Ureter (tissue), 1 donor: ENCODE results near the gene ZFY. TPM values are rescaled to one million over a fixed set of nuclear protein-coding genes. Genes with fewer than 3 reads are reported as not detected.
"Not testable (repeated sequence)": the region's sequence is repeated elsewhere in the genome, so short reads cannot be mapped to it uniquely, and the experiment has no call there.

Source experiments
- DNase-seq: peaks from one replicate; pipeline ENCODE4 v3.0.0-alpha.2; 2020; ENCODE audit warnings: low spot score
- total RNA-seq: library from RNA; stranded (reverse); gene quantifications from one replicate; pipeline ENCODE4 v1.2.4, GENCODE V29; 2023
- donor health status: DM: yes; HTN: yes; CAD: no.

ZFY gene
- total RNA-seq, 1 donor from 2014 or later = not detected

DNA sequence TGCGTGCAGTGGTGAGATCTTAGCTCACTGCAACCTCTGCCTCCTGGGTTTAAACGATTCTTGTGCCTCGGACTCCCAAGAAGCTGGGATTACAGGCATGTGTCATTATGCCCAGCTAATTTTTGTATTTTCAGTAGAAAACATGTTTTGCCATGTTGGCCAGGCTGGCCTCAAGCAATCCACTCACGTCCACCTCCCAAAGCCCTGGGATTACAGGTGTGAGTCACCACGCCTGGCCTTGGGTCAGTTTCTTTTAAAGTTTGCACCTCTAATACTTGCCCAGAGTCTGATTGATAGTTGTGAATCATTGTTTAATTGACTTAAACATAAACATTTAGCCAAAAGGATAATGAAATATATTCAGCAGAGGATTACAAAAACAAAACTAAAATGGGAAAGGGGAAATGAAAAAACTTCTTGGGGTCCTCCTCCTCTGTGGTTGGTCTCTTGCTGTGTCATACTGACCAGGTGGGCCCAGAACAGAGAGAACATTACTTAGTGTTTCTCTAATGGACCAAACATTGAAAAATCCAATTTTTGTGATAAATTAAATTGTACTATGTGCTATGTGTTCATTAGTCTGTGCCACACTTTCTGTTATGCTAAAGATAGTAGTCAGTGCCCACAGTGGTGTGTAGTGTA, 38.0 kb downstream of the ZFY start:
- no peak for DNase-seq

DNA sequence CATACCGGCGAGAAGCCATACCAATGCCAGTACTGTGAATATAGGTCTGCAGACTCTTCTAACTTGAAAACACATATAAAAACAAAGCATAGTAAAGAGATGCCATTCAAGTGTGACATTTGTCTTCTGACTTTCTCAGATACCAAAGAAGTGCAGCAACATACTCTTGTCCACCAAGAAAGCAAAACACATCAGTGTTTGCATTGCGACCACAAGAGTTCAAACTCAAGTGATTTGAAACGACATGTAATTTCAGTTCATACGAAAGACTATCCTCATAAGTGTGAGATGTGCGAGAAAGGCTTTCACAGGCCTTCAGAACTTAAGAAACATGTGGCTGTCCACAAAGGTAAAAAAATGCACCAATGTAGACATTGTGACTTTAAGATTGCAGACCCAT, 44.1 kb downstream of the ZFY start:
- no peak for DNase-seq

DNA sequence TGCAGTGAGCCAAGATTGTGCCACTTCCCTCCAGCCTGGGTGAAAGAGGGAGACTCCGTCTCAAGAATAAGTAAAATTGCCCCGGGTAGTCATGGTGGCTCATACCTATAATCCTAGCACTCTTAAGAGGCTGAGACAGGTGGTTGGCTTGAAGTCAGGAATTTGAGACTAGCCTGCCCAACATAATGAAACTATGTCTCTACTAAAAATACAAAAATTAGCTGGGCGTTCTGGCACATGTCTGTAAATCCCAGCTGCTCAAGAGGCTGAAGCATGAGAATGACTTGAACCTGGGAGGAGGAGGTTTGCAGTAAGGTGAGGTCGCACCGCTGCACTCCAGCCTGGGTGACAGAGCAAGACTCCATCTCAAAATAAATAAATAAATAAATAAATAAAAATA, 49.3 kb downstream of the ZFY start:
- DNase-seq = no peak

DNA sequence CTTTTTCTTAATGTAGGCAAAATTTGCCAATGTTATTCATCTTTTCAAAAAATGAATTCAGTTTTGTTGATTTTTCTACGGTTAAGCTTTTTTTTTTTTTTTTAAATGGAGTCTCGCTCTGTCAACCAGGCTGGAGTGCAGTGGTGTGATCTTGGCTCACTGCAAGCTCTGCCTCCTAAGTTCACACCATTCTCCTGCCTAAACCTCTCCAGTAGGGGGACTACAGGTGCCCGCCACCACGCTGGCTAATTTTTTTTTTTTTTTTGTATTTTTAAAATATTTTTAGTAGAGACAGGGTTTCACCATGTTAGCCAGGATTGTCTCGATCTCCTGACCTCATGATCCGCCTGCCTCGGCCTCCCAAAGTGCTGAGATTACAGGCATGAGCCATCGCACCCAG, 52.0 kb downstream of the ZFY start:
- not testable (repeated sequence) for DNase-seq

DNA sequence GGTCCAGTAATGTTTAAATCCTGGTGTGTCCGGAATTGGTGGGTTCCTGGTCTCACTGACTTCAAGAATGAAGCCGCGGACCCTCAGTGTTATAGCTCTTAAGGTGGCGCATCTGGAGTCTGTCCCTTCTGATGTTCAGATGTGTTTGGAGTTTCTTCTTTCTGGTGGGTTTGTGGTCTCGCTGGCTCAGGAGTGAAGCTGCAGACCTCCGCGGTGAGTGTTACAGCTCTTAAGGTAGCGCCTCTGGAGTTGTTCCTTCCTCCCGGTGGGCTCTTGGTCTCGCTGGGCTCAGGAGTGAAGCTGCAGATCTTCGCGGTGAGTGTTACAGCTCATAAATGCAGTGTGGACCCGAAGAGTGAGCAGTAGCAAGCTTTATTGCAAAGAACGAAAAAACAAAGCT, 62.2 kb downstream of the ZFY start:
- DNase-seq = not testable (repeated sequence)

DNA sequence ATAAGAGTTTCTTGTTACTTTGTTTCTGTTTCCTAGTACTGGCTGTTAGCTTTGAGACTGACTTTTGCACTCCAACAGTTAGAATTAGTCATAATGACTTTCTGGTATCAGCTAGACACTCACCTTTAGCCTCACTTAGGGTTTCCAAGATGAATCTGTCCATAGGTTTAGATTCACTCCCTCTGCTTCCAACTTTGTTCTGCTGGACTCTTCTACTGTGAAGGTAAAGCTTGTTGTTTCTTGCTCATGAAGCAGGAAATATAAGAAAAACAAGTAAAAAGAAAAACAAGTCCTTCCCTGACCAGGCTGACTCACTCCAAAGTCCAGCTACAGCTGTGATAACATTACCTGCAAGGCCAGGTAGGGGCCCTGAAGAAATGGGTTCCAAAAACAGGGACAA, 67.0 kb downstream of the ZFY start:
- DNase-seq = no peak

DNA sequence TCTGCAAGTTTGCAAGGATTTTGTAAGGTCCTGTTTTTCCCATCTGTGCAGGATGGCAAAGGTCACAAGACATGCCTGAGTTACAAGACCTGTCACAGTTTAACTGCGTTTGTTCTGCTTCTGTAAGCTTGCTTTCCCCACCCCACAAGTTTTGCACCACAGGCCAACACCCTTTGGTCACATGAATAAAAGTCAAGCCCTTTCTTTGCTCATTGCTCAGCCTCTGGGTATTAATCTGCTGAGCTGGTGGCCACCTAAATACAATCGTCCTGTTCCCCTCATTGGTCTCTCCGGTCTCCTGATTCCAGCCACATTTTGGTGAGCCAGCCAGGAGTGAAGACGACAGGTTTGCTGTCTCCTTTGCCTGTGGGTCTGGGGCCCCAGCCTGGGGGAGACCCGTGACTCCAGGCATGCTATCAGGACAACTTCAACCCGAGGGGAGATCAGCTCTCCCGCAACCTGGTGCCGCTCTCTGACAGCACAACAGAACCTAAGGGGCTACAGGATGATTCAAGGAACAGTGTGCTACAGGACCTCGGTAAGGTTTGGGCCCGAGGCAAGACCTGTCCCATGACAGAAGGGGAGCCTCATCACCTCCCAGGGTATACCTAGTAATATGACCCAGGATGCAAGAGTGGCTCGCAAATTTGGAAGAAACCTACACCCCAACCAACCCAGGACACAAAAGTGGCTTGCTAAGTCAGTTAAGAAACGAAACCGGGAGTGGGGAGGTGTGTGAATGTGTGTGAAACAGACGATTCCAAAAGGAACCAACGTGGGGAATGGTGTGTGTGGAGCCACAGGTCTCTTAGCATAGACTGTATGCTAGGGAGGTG, 67.7 kb downstream of the ZFY start:
- no peak for DNase-seq

DNA sequence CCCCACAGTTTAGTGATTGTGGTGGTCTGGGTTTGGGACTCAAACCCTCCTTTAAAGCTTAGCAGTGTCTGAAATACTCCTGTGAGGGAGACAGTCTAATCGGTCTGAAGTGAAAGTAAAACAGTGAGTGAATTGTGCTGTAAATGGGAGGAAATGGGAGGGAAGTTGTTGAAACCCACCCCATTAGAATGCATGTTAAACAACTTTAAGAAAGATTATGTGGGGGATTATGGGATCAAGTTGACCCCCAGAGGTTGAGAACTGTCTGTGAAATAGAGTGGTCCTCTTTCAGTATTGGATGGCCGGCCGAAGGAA, 68.3 kb downstream of the ZFY start:
- no peak for DNase-seq

DNA sequence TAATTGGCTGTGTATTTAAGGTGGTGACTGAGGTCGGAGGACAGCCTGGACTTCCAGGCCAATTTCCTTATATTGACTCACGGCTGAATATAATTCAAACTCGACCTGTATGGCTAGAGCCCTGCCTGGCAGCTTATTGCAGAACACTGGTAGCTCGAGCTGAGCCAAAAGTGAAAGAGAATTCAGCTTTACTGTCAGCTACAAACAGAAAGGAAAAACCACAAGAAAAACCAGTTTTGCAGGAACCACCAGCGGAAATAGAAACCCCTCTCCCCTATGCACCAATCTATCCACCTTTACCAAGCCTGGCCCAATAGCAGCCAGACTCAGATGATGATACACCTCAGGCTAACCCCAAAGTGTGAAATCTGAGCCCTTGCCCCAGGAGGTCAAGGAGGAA, 68.7 kb downstream of the ZFY start:
- DNase-seq = no peak

DNA sequence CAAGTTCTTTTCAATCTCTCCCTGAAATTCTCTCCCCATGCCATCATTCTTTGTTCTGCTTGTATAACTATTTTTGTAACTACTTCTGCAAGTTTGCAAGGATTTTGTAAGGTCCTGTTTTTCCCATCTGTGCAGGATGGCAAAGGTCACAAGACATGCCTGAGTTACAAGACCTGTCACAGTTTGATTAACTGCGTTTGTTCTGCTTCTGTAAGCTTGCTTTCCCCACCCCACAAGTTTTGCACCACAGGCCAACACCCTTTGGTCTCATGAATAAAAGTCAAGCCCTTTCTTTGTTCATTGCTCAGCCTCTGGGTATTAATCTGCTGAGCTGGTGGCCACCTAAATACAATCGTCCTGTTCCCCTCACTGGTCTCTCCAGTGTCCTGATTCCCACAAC, 70.8 kb downstream of the ZFY start:
- not testable (repeated sequence) for DNase-seq

DNA sequence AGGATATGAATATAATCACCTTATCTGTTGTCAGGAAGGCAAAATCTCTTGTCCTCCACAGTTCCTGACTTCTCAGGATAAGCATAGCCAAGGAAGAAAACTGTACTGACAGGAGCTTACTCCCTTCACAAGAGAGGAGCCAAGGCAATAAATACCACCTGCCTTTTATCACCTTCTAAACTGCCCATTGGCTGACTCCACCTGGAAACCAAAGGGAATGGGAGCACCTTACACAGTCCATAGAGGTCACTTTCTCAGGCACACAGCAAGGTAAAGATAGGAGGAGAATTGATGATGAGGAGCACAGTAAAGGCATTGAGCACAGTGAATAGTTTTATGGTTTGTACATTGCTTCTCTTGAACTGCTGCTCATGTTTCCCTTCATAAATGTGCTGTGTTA, 72.8 kb downstream of the ZFY start:
- DNase-seq = no peak

DNA sequence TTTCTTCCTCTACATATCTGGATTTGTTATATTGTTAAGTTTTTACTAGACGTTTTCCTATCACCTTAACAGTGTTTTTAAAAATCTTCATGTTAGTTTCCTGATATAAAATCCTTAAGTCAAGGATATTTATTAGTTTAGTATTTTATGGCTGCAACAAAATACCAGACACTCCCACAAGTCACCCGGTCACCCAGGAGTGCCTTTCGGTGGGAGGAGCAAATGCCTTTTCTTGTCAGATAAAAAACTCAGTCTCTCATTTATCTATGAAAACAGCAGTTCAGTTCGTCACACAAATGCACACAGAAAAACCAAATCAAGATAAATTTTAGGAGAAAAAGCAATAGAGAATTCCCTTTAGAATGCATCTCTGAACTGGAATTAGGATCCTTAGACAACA, 77.0 kb downstream of the ZFY start:
- no peak for DNase-seq

DNA sequence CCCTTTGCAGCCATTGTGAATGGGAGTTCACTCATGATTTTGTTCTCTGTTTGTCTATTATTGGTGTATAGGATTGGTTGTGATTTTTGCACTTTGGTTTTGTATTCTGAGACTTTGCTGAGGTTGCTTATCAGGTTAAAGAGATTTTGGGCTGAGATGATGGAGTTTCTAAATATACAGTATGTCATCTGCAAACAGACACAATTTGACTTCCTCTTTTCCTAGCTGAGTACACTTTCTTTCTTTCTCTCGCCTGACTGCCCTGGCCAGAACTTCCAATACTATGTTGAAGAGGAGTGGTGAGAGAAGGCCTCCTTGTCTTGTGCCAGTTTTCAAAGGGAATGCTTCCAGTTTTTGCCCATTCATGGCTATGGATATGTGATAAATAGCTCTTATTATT, 81.4 kb downstream of the ZFY start:
- DNase-seq = no peak

DNA sequence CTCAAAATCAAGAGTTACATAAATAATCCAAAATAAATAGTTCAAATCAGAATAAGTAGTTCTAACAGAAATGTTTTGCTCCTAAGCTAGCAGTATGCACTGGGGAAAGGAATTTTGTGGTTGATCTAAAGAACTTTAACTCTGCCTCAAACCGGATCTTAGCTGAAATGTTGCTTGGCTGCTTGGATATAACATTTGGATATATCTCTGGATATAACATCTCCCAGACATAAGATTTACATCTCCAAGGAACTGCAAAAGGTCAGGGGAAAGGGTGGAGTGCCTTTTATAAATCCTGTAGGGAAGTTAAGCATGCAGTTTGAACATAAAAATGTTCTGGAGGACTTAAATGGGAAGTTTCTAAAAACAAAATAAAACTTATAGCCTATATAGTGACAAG, 83.4 kb downstream of the ZFY start:
- no peak for DNase-seq

DNA sequence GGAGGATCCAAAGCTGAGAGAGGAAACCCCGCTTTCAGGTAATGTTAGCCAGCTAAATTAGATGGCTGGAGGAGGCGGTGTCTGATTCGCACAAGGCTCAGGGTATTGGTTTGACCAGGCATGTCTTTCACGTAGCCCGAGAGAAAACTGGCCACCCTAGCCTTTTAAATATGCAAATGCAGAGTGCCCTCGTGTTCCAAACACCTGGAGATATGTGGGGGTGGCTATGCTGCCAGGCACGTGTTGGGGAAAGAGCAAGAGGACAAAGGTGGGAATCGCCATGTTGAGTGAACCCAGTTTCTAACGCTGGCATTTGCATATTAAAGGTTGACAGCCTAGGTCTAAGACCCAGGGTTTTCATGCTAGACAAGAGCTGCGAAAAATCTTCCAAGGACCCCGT, 84.4 kb downstream of the ZFY start:
- no peak for DNase-seq

DNA sequence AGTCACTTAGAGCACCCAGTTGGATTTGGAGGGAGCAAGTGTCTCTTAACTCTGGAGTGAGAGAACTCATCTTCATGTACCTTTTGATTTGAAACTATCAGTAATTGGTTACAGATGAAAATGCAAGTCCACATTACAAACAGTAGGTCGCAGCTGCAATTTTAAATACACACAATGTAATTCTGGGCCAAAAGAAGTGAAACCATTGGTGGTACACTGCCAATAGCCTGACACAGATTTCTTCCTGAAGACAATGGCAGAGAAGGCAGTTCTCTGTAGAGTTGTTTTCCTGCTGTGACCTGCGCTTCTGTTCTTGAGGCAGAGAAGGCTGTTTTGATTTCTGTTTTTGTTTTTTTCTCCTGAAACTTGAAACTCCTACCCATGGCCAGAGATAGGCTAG, 86.0 kb downstream of the ZFY start:
- DNase-seq = no peak

DNA sequence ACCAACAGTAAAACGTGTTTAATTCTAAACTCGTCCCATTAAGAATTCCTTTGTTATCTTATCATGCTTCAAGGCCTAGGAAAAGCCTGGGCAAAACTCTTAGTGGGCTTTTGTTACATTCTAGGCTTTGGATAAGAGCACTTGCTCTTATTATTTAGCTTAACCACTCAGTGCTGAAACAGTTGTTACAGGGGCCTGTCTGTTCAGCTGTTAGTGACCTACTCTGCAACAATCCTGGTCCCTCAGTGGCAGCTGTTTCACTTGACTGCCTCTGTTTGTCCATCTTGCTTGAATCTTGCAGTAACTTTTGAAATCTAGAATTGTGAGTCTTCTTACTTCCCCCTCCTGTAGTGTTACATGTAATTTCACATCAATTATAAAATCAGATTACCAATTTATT, 88.4 kb downstream of the ZFY start:
- DNase-seq = no peak

DNA sequence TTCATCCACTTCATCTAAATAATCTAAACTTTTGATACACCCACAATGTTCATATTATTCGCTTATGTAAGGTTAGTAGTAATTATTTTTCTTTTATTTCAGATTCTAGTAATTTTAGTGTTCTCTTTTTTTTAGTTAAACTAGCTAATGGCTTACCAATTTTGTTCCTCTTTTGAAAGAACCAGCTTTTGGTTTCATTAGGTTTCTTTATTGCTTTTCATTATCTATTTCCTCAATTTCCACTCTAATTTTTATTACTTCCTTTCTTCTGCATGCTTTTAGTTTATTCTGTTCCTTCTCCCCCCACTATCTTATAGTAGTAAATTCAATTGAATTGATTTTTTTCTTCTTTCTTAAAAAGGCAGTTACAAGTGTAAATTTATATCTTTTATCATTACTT, 90.2 kb downstream of the ZFY start:
- DNase-seq = no peak

Other genes starting within 250 kb of the ZFY start
- gene SRY, start 147.7 kb upstream of the ZFY start, total RNA-seq = not detected
- gene RPS4Y1, start 93.8 kb upstream of the ZFY start, total RNA-seq = not detected